ENCODE data around the gene MPV17L2.
"Not testable (repeated sequence)": the region's sequence is repeated elsewhere in the genome, so short reads cannot be mapped to it uniquely, and the experiment has no call there.

The MPV17L2 gene

DNA sequence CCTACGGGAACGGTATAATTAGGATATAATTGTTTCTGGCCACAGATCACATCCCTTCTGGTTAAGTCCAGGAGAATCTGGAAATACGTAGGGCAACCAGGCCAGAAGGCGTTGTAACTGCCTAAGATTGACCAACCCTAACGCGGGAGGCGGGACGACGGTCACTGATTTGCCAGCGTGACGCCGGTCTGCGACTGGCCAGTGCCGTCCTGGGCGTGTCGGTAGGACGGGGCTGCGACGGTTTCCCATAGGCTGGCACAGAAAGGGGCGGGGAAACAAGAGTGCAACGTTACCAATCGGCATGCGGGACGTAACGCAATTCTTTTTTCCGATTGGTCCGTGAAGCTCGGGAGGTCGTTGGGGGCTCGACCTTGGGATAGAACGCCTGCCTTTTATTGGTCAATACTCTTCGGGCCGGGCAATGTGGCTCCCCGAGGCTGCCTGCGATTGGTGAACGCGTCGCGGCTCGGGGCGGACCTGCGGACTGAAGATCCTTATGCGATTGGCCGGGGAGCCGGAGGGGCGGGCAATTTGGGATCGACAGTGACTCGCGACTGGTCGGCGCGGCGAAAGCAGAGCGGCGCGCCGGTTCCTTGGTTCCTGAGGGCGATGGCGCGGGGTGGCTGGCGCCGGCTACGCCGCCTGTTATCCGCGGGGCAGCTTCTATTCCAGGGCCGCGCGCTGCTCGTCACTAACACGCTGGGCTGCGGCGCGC lies at the start of gene MPV17L2:
TSS of gene MPV17L2 (plus strand) at position 546 of the 715 bp plus-strand sequence. CDS start at position 610, 64 bp downstream.
- DNase-seq (ENCODE audit: low spot score): peak; percentile 99

GRCh38 chr19:18143902-18144301 lies 49.1 kb upstream of the MPV17L2 start:
- DNase-seq (ENCODE audit: low spot score): no peak

GRCh38 chr19:18144361-18144760 lies 48.7 kb upstream of the MPV17L2 start:
- no peak for DNase-seq (ENCODE audit: low spot score)

GRCh38 chr19:18144906-18145305 lies 48.1 kb upstream of the MPV17L2 start:
- no peak for DNase-seq (ENCODE audit: low spot score)

GRCh38 chr19:18145391-18145999 lies 47.5 kb upstream of the MPV17L2 start:
- DNase-seq (ENCODE audit: low spot score): no peak

- no peak for DNase-seq (ENCODE audit: low spot score)
These were observed 45.6 kb upstream of the MPV17L2 start for GRCh38 chr19:18147396-18147795.

GRCh38 chr19:18149596-18149975 lies 43.4 kb upstream of the MPV17L2 start:
- no peak for DNase-seq (ENCODE audit: low spot score)

- DNase-seq (ENCODE audit: low spot score): no peak
These were observed 42.0 kb upstream of the MPV17L2 start for GRCh38 chr19:18150776-18151624.

DNA sequence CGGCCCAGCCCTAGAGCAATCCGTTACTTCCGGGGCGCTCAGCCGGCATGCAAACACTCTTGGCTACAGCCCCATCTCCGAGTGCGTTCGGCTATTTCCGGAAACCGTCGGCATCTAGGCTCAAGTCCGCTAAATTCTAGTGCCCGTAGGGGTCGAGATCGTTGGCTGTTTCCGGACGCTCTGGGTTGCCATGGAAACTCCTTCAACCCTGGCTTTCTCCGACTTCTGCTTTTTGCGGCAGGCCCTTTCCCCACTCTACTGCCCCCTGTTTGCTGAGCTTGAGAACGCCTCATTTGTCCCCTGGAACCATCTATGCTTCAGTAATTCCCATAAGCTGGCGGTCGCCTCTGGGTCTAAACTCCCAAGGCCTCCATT lies 40.6 kb upstream of the MPV17L2 start:
- peak; percentile 96 for DNase-seq (ENCODE audit: low spot score)

DNA sequence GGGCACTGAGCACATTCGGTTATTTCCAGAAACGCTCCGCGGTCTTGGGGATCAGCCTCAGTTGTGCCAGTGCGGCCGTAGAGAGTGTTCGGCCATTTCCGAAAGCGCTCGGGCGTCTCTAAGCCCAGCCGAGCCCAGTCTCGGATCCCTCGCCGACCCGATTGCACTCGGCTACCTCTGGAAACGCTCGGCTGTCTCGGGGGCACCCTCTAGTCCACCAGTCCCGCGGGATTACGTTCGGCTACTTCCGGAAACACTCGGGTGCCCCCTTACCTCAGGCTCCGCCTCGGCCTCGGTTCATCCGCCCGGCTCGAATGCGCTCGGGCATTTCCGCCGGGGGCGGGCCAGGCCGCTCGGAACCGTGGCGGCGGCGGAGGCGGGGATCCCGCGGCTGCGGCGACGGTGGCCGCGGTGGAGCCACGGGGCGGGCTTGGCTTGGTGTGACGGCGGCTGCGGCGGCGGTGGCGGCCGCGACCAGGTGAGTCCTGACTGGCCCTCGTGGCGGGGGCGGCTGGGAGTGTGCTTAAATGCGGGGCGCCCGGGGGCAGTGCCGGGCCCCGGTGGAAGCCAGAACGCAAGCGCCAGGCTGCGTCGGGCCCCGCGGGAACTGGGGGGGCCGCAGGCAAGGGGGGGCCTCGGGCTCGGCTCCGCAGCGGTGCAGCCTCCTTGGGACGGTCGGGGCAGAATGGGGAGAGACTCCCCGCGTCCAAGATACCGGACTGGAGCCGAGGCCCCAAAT lies 40.0 kb upstream of the MPV17L2 start, which contains the start of gene PIK3R2:
TSS of gene PIK3R2 (plus strand) at position 347 of the 739 bp plus-strand sequence. CDS start 2,717 bp downstream, outside the sequence.
- peak; percentile 100 for DNase-seq (ENCODE audit: low spot score)

DNA sequence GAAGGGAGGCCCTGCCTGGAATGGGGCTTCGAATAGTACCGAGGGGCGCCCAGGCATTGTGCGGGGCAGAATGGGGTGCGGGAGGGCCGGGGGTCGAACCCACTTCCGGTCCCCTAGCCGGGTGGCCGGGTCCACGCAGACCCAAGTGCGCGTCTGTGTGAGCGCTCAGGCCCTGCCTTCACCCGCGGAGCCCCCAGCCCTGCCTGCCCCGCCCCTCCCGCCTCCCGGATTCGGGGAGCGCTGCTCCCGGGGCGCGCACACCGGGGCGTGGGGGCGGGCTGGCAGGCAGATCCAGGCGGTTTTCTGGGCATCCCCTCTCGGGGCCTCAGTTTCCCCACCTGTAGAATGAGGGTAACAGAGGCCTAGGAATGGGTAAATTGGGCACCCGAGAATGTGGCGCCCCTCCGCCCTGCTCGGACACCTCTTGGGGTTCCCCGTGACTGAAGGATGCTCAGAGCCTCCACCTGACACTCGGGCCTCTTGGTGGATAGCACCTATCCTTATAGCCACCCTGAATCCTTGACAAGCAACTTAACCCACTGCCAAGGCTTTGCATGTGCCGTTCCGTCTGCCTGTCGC lies 39.4 kb upstream of the MPV17L2 start:
- no peak for DNase-seq (ENCODE audit: low spot score)

DNA sequence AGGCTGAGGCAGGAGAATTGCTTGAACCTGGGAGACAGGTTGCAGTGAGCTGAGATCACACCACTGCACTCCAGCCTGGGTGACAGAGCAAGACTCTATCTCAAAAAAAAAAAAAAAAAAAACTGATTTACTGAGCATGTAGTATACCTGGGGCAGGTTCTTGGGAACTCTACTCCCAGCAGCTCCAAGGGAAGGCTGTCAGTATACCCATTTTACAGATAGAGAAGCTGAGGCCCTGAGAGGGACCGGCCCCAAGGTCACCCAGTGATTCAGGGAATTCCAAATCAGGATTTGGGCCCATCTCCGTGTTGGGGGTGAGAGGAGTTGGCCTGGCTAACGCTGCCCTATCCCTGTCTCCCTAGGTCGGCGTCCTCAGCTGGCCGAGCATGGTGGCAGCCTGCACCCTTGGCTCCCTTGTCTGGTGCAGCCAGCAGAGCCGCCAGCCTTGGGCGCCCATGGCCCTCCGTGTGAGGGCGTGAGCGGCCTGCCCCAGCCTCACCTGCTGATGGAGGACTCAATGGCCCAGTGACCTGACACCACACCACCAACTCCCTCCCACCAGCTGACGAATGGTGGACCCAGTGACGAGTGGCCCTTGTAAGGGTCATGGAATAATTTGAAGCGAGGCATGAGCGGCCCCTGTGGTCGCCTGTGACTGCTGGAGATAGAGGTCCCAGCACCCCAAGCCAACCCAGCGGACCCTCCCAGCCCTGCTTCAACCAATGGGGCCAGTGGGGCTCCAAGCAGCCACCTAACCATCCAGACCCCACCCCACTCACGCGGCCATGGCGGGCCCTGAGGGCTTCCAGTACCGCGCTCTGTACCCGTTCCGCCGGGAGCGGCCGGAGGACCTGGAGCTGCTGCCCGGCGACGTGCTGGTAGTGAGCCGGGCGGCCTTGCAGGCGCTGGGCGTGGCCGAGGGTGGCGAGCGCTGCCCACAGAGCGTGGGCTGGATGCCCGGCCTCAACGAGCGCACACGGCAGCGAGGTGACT lies 37.6 kb upstream of the MPV17L2 start:
- DNase-seq (ENCODE audit: low spot score): no peak

DNA sequence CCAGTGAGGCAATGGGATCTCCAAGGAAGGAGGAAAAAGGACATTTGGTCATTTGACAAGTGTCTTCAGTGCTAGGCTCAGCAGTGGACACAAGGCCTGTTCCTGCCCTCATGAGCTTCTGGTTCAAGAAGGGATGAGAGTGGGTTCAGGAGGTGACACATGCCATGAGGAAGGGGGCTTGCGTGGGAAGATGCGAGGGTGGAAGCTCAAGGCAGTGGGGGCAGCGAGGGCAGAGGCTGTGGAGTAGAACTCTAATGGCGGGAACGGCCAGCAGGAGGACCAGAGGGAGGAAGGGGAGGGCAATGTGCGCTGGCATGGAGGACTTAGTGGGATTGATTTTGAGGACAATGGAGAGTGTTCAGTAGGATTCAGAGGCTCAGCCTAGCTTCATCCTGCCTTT lies 36.8 kb upstream of the MPV17L2 start:
- no peak for DNase-seq (ENCODE audit: low spot score)

GRCh38 chr19:18156841-18157464 lies 36.1 kb upstream of the MPV17L2 start:
- peak; percentile 85 for DNase-seq (ENCODE audit: low spot score)

DNA sequence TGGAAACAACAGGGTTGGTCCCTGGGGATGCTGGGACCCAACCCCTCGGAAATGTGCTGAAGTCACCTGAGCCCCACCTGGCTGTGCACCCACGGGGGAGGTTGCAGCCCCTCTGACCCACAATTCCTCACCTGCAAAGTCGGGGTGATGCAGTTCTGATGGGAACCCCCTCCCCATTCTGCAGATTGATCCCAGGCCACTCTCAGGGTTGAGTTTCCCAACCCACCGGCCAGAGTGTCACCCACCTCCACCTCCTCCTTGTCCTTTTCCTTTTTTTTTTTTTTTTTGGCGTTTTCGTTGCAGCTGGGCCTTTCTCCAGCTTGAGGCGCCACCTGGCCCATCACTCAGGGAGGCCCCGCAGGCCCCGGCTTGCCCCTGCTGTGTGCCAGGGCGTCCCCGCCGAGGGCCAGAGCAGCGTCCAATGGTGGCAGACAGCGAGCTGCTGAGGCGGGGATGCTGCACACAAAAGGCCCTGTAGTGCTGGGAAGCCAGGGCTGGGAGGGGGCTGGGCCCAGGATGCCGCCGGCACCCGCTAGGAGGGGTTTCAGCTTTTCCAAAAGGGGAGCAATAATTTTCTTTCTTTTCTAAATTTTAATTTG lies 35.5 kb upstream of the MPV17L2 start:
- no peak for DNase-seq (ENCODE audit: low spot score)

DNA sequence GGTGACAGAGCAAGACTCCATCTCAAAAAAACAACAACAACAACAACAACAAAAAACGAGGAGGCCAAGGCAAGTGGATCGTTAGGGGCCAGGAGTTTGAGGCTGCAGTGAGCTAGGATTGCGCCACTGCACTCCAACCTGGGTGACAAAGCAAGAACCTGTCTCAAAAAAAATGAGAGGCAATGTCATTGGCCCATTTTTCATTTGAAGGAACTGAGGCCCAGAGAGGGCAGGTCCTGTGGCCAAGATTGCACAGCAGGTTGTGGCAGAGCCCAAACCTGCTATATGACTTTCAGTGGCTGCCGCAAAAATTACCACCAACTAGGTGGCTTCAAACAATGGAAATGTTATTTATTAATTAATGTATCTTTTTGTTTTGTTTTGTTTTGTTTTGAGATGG lies 34.6 kb upstream of the MPV17L2 start:
- DNase-seq (ENCODE audit: low spot score): no peak

DNA sequence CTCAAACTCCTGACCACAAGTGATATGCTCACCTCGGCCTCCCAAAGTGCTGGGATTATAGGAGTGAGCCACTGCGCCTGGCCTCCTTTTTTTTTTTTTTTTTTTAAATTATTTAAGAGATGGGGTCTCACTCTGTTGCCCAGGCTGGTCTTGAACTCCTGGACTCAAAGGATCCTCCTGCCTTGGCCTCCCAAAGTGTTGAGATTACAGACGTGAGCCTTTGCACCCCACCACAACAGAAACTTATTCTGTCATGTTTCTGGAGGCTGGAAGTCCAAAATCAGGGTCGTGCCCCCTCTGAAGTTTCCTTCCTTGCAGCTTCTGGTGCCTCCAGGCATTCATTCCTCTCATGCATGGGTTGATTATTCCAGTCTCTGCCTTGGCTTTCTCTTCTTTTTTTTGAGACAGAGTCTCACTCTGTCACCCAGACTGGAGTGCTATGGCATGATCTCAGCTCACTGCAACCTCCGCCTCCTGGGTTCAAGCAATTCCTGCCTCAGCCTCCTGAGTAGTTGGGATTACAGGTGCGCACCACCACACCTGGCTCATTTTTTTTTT lies 33.9 kb upstream of the MPV17L2 start:
- DNase-seq (ENCODE audit: low spot score): not testable (repeated sequence)

DNA sequence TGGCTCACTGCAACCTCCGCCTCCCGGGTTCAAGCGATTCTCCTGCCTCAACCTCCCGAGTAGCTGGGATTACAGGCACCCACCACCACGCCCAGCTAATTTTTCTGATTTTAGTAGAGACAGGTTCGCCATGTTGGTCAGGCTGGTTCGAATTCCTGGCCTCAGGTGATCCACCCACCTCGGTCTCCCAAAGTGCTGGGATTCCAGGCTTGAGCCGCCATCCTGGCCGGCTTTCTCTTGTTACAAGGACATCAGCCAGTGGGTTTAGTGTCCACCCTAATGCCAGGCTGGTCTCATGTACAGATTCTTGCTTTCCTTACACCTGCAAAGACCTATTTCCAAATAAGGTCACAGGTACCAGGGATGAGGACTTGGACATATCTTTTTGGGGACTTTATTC lies 33.2 kb upstream of the MPV17L2 start:
- no peak for DNase-seq (ENCODE audit: low spot score)

- no peak for DNase-seq (ENCODE audit: low spot score)
These were observed 32.5 kb upstream of the MPV17L2 start for GRCh38 chr19:18160493-18160970.

Data from LoVo (cell line).